ENCODE data around the gene CCDC110. TPM values are rescaled to one million over a fixed set of nuclear protein-coding genes. Genes with fewer than 3 reads are reported as not detected.

CCDC110 gene
- polyA plus RNA-seq, 1 of the 3 experiments (the other 2 are of a cell fraction): 0.05 TPM

- no peaks in the 10 kb centered on the region for H4K20me1 ChIP-seq (ENCODE audit: insufficient read depth)
- no peak overlapping the region for H3K4me3 ChIP-seq (ENCODE audit: low read depth in 2 of 2, low read length in 1 of 2)
- H3K27me3 ChIP-seq (ENCODE audit: insufficient read depth): no peaks in the 10 kb centered on the region
- H3K4me1 ChIP-seq (ENCODE audit: control insufficient read depth in 1 of 2, insufficient read depth in 2 of 2, low read depth in 1 of 2, low read length in 1 of 2): peaks cover 0 to 4% of the 10 kb centered on the region in 2 experiments; a peak in 2 of 4 replicates
- H2AFZ ChIP-seq (ENCODE audit: low read depth): no peak overlapping the region
- H3K9me3 ChIP-seq: no peaks in the 10 kb centered on the region
- ChIA-PET CTCF (interaction anchor here (1.2 kb wide), 1 partner anchor 132 kb away, joined by 5 read pairs; no protein-coding TSS in a partner anchor), POLR2A (no interaction called here)
- H3K9ac ChIP-seq: no peak overlapping the region
- TF ChIP-seq TCF12 (IDR thresholded peaks at IDR 0.05) (no peak), YY1 (IDR thresholded peaks at IDR 0.05; ENCODE audit: low read depth) (no peak)
- 71% methylated on average over 3 of the region's 3 CpGs for WGBS (ENCODE audit: low lambda C conversion rate)
- DNase-seq: no peak
- H3K9me2 ChIP-seq: no peaks in the 10 kb centered on the region
- no peaks in the 10 kb centered on the region for H3K79me2 ChIP-seq (ENCODE audit: insufficient read depth)
- H3F3A ChIP-seq (replicated peaks; ENCODE audit: insufficient read depth): peaks cover 10% of the 10 kb centered on the region
- H3K36me3 ChIP-seq (replicated peaks in 1 of 2; ENCODE audit: control insufficient read depth in 1 of 2, insufficient read depth in 2 of 2, low read length in 1 of 2): no peaks in the 10 kb centered on the region
- H3K4me2 ChIP-seq: no peak overlapping the region
- H3K27ac ChIP-seq (ENCODE audit: low read depth in 2 of 2, low read length in 1 of 2): no peak overlapping the region
These were observed 5.8 kb downstream of the CCDC110 start for GRCh38 chr4:185465707-185466106.

DNA sequence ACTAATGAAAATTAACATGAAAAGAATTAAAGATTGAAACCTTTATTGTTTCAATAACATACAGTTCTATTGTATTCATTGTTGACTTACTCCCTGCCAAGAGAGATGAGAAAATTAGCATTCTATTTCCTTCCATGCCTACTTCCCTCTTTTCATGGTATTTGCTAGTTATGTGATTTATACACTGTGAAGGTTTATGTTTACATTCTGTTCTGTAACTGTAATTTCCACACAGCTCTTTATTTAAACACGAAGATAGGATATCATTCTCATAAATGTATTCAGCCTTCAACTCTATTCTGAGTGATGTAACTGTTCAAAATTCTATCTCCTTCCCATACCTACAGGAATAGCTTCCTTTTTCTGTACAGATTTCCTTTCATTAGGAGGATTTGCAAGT is 6.6 kb downstream of the CCDC110 start:
- H3K9me2 ChIP-seq: no peaks in the 10 kb centered on the region
- H3K27me3 ChIP-seq (ENCODE audit: insufficient read depth): no peaks in the 10 kb centered on the region
- no peaks in the 10 kb centered on the region; a peak in 1 of 4 replicates for H3K4me1 ChIP-seq (ENCODE audit: control insufficient read depth in 1 of 2, insufficient read depth in 2 of 2, low read depth in 1 of 2, low read length in 1 of 2)
- no peaks in the 10 kb centered on the region for H3K36me3 ChIP-seq (replicated peaks in 1 of 2; ENCODE audit: control insufficient read depth in 1 of 2, insufficient read depth in 2 of 2, low read length in 1 of 2)
- CTCF ChIA-PET: interaction anchor here (1.1 to 1.2 kb wide), 2 partner anchors 133 to 557 kb away, joined by 5 read pairs; no protein-coding TSS in a partner anchor
- H3K27ac ChIP-seq (ENCODE audit: low read depth in 2 of 2, low read length in 1 of 2): no peak overlapping the region
- TF ChIP-seq TAF1 (IDR thresholded peaks at IDR 0.05; ENCODE audit: borderline replicate concordance, low read depth, low read length): no peak
- TF ChIP-seq ELF1 (IDR thresholded peaks at IDR 0.05): no peak
- no peak for TF ChIP-seq SMC3 (IDR thresholded peaks at IDR 0.05; ENCODE audit: low read depth, low read length)
- TF ChIP-seq MXI1 (IDR thresholded peaks at IDR 0.05; ENCODE audit: low read depth, low read length): no peak
- no peak for TF ChIP-seq CHD2 (IDR thresholded peaks at IDR 0.05; ENCODE audit: low read length, partially characterized antibody)
- no peak for TF ChIP-seq CTCF (IDR thresholded peaks at IDR 0.05)
- no peak for TF ChIP-seq RXRA (IDR thresholded peaks at IDR 0.05; ENCODE audit: borderline replicate concordance, low read depth)
- no peaks in the 10 kb centered on the region for H3K9me3 ChIP-seq
- WGBS (ENCODE audit: low lambda C conversion rate): 30% methylated on average over 1 of the region's 1 CpG
- H3K9ac ChIP-seq: no peak overlapping the region
- H3K4me3 ChIP-seq (ENCODE audit: low read depth in 2 of 2, low read length in 1 of 2): no peak overlapping the region
- no peaks in the 10 kb centered on the region for H3K79me2 ChIP-seq (ENCODE audit: insufficient read depth)
- POLR2A ChIA-PET: no interaction called here
- H2AFZ ChIP-seq (ENCODE audit: low read depth): no peak overlapping the region
- H3F3A ChIP-seq (replicated peaks; ENCODE audit: insufficient read depth): peaks cover 10% of the 10 kb centered on the region
- no peak for DNase-seq
- H4K20me1 ChIP-seq (ENCODE audit: insufficient read depth): no peaks in the 10 kb centered on the region
- H3K4me2 ChIP-seq: no peak overlapping the region

- no peaks in the 10 kb centered on the region for H3K9me2 ChIP-seq
- no peak overlapping the region for H2AFZ ChIP-seq (ENCODE audit: low read depth)
- no peak overlapping the region for H3K27ac ChIP-seq (ENCODE audit: low read depth in 2 of 2, low read length in 1 of 2)
- H3K27me3 ChIP-seq (ENCODE audit: insufficient read depth): no peaks in the 10 kb centered on the region
- WGBS (ENCODE audit: low lambda C conversion rate): 52% methylated on average over 6 of the region's 6 CpGs
- no peak overlapping the region for H3K4me3 ChIP-seq (ENCODE audit: low read depth in 2 of 2, low read length in 1 of 2)
- H3F3A ChIP-seq (replicated peaks; ENCODE audit: insufficient read depth): peaks cover 10% of the 10 kb centered on the region
- H4K20me1 ChIP-seq (ENCODE audit: insufficient read depth): no peaks in the 10 kb centered on the region
- no peaks in the 10 kb centered on the region for H3K9me3 ChIP-seq
- no peaks in the 10 kb centered on the region; a peak in 1 of 4 replicates for H3K4me1 ChIP-seq (ENCODE audit: control insufficient read depth in 1 of 2, insufficient read depth in 2 of 2, low read depth in 1 of 2, low read length in 1 of 2)
- H3K36me3 ChIP-seq (replicated peaks in 1 of 2; ENCODE audit: control insufficient read depth in 1 of 2, insufficient read depth in 2 of 2, low read length in 1 of 2): no peaks in the 10 kb centered on the region
- H3K4me2 ChIP-seq: no peak overlapping the region
- no peak for DNase-seq
- H3K9ac ChIP-seq: no peak overlapping the region
- CTCF ChIA-PET: interaction anchor here (1.1 to 1.2 kb wide), 2 partner anchors 133 to 558 kb away, joined by 5 read pairs; no protein-coding TSS in a partner anchor
- POLR2A ChIA-PET: no interaction called here
- H3K79me2 ChIP-seq (ENCODE audit: insufficient read depth): no peaks in the 10 kb centered on the region
- TF ChIP-seq, protein P1, sequence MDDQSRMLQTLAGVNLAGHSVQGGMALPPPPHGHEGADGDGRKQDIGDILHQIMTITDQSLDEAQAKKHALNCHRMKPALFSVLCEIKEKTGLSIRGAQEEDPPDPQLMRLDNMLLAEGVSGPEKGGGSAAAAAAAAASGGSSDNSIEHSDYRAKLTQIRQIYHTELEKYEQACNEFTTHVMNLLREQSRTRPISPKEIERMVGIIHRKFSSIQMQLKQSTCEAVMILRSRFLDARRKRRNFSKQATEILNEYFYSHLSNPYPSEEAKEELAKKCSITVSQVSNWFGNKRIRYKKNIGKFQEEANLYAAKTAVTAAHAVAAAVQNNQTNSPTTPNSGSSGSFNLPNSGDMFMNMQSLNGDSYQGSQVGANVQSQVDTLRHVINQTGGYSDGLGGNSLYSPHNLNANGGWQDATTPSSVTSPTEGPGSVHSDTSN (IDR thresholded peaks at IDR 0.05): no peak
- TF ChIP-seq NRF1 (IDR thresholded peaks at IDR 0.05; ENCODE audit: low read depth, low read length) (no peak), RXRA (IDR thresholded peaks at IDR 0.05; ENCODE audit: borderline replicate concordance, low read depth) (no peak), FOXJ3 (CRISPR knock-in tag; IDR thresholded peaks at IDR 0.05) (no peak), EZH2phosphoT487 (IDR thresholded peaks at IDR 0.05; ENCODE audit: borderline replicate concordance, low read depth) (no peak), REST (IDR thresholded peaks at IDR 0.05; ENCODE audit: low read depth, low read length) (no peak), EP300 (IDR thresholded peaks at IDR 0.05; ENCODE audit: borderline replicate concordance in 1 of 2, low read depth in 1 of 2, low read length in 1 of 2) (no peak)
These were observed 7.3 kb downstream of the CCDC110 start for GRCh38 chr4:185464183-185464582.
